Natural killer cell (primary cell): Measurements from ENCODE around the gene SUSD1. TPM values are rescaled to one million over a fixed set of nuclear protein-coding genes. Genes with fewer than 3 reads are reported as not detected.

Experiments used
- ATAC-seq, 3 donors: fragments of 150-1000 bp in 2 of 3; fragments of 200-7000 bp in 1 of 3; cut with Tn5 transposase; 1 replicate in 1 of 3; 2 replicates in 2 of 3; pipeline ENCODE4 v1.10.0; 2021; ENCODE audit warnings: mild to moderate bottlenecking in 2 of 3, moderate library complexity in 2 of 3
- DNase-seq, 2 donors: peaks; one replicate each; pipeline versions ENCODE4 v3.0.0 to v3.0.0-alpha.2; 2013 to 2021; ENCODE audit warnings: mixed read lengths in 1 of 2
- H3K27ac ChIP-seq: one replicate; pipeline ENCODE4 v1.5.1; 2013; ENCODE audit warnings: mild to moderate bottlenecking, low read length
- H3K27me3 ChIP-seq: one replicate; pipeline ENCODE4 v1.6.1; 2013; ENCODE audit warnings: low read length; ENCODE audit not compliant: control insufficient read depth, insufficient read depth
- H3K36me3 ChIP-seq: one replicate; pipeline ENCODE4 v1.6.1; 2013; ENCODE audit warnings: low read length; ENCODE audit not compliant: control insufficient read depth, insufficient read depth
- H3K4me1 ChIP-seq: one replicate; pipeline ENCODE4 v1.6.1; 2013; ENCODE audit warnings: low read length; ENCODE audit not compliant: control insufficient read depth, insufficient read depth
- H3K4me3 ChIP-seq: one replicate; pipeline ENCODE4 v1.5.1; 2013; ENCODE audit warnings: low read length
- H3K9me3 ChIP-seq: one replicate; pipeline ENCODE4 v1.6.1; 2013; ENCODE audit warnings: low read length; ENCODE audit not compliant: control insufficient read depth, insufficient read depth
- H3K27ac Mint-ChIP-seq, 2 donors: one replicate each; pipeline ENCODE4 v1.8.0; 2022; ENCODE audit warnings: mild to moderate bottlenecking in 2 of 2, mixed read lengths in 2 of 2, moderate library complexity in 1 of 2
- H3K27me3 Mint-ChIP-seq, 2 donors: one replicate each; pipeline ENCODE4 v1.8.0; 2022; ENCODE audit warnings: low read depth in 2 of 2, mixed read lengths in 2 of 2
- H3K36me3 Mint-ChIP-seq: one replicate; pipeline ENCODE4 v1.8.0; 2022; ENCODE audit warnings: mixed read lengths
- H3K4me1 Mint-ChIP-seq, 2 donors: one replicate each; pipeline ENCODE4 v1.8.0; 2022; ENCODE audit warnings: mixed read lengths in 2 of 2
- H3K4me3 Mint-ChIP-seq: one replicate; pipeline ENCODE4 v1.8.0; 2022; ENCODE audit warnings: mild to moderate bottlenecking, moderate library complexity, mixed read lengths
- H3K9me3 Mint-ChIP-seq, 2 donors: one replicate each; pipeline ENCODE4 v1.8.0; 2022; ENCODE audit warnings: mixed read lengths in 2 of 2
- CTCF ChIP-seq: fragments of 200-600 bp; IDR thresholded peaks from one replicate; pipeline ENCODE4 v1.8.0; 2022; ENCODE audit warnings: antibody characterized with exemption
- WGBS: methylation state at CpG from one replicate; pipeline ENCODE4 v1.1.7; 2013; ENCODE audit warnings: missing lambda C conversion rate; ENCODE audit not compliant: insufficient coverage; 5-methylcytosine and 5-hydroxymethylcytosine counted together
- intact Hi-C: fragments of 100-400 bp; cut with micrococcal nuclease; formaldehyde crosslinking; loops from one replicate; pipeline ENCODE4 v1.14.2; 2022
- total RNA-seq, 4 donors: library from RNA; stranded (reverse); fragments of 120-200 nt in 1 of 4; gene quantifications; one replicate each; pipeline versions ENCODE4 v1.2.3 to v1.2.4, GENCODE V29; 2013 to 2022

Gene SUSD1
- total RNA-seq, 3 donors from 2014 or later (not counting 1 experiment from before 2014, with no cell fraction given), result 74.1 to 97.4 (median 86.9) TPM

DNA sequence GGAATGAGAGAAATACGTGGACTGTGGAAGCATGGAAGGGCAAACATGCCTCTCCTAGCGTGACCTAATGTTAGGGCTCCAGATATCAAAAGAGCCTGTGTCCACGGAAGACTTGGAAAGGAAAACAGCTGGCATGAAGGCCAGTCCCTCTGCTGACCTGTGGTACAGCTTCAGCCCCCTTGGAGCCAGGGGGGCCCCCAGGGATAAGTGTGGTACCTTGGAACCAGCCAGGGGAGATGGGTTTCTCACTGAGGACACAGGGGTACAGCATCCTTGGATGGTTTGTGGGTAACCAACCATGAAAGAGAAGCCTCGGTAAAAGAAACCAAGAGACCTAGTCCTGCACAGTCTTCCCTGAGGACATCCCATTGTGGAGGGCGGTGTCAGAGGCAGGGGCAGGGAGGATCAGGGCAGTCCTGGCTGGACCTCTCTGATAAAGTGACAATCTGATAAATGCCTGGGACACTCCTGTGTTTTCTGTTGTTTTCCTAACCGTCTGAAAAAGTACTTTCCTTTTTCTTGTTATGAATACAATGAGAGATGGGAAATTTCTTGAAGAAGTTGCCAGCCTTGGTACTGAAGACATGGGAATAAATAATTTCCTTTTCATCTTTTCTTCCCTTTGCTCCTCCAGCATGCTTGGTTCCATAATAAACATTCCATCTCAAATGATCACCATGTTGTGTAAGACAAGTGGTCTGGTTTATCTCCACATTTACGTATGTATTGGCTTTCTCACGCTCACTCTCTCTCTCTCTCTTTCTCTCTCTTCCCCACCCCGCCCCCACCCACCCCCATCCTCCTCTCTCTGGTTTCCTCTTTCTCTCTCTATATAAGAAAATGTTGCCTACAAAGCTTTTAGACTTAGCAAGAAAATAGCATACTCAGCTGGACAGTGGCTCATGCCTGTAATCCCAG lies 102.1 kb downstream of the SUSD1 start:
- H3K4me3 Mint-ChIP-seq, result no peak overlapping the region
- peak overlapping the region in 1 of 2 donors; percentile 20 for H3K27ac Mint-ChIP-seq
- TF ChIP-seq CTCF, result no peak
- Histone ChIP-seq H3K27me3 (no peaks in the 10 kb centered on the region), H3K27ac (no peak overlapping the region), H3K9me3 (no peaks in the 10 kb centered on the region), H3K36me3 (peaks cover 6% of the 10 kb centered on the region), H3K4me3 (no peak overlapping the region), H3K4me1 (peaks cover 19% of the 10 kb centered on the region)
- no peak for DNase-seq
- intact Hi-C loops, result no loop called here
- no peaks in the 10 kb centered on the region for H3K9me3 Mint-ChIP-seq
- H3K27me3 Mint-ChIP-seq, result no peaks in the 10 kb centered on the region
- no peak for ATAC-seq
- peaks cover 28 to 46% of the 10 kb centered on the region in 2 donors for H3K4me1 Mint-ChIP-seq
- WGBS, result 83% methylated on average over 8 of the region's 9 CpGs
- no peaks in the 10 kb centered on the region for H3K36me3 Mint-ChIP-seq

- H3K36me3 ChIP-seq, result peaks cover 12% of the 10 kb centered on the region
- peaks cover 19% of the 10 kb centered on the region for H3K4me1 ChIP-seq
- H3K9me3 ChIP-seq, result no peaks in the 10 kb centered on the region
- Mint-ChIP-seq H3K36me3 (no peaks in the 10 kb centered on the region), H3K9me3 (no peaks in the 10 kb centered on the region), H3K4me1 (peaks cover 9 to 27% of the 10 kb centered on the region in 2 donors), H3K4me3 (no peak overlapping the region), H3K27ac (peak overlapping the region in 1 of 2 donors; percentile 35), H3K27me3 (no peaks in the 10 kb centered on the region)
- TF ChIP-seq CTCF, result no peak
- no peaks in the 10 kb centered on the region for H3K27me3 ChIP-seq
- WGBS, result 89% methylated on average over 13 of the region's 15 CpGs
- no peak overlapping the region for H3K4me3 ChIP-seq
- ATAC-seq, result peak in 1 of 3 donors; percentile 56
- no peak overlapping the region for H3K27ac ChIP-seq
- intact Hi-C loops, result no loop called here
- no peak for DNase-seq
Observed at GRCh38 chr9:112069318-112070169, 105.6 kb downstream of the SUSD1 start.

DNA sequence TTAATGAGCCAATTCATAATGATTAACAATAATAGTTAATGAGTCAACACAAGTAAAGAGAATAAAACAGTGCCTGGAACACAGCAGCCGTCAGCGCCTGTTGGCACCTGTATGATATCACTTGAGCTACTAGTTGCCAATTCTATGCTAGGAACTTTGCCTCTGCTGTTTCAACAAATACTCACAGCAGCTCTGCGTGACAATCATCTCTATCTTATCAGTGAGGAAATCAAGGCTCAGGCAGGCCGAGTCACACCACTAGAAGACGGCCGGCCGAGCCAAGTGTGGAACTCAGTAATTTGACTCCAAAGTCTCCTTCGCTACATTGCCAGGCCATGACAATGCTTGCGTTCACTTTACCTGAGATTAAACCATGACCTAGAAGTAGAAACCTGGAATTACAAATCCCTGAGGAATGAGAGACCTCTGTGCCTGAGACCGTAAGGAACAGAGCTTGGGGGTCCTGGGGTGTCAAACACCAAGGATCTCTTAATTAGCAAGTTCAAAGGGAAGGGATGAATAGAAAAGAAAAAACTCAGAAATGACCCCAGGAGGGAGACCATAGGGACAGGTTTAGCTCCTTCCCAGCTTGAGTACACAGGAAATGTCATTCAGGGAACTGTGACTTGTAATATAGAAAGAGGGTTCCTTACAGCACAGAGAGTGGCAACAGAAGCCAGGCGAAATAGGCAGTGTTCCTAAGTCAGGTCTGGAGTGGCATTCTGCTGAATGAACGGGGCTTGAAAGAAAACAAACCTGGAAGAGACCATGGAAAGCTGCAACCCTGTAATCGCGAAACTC lies 109.1 kb downstream of the SUSD1 start:
- 96% methylated on average over 14 of the region's 14 CpGs for WGBS
- peaks cover 8% of the 10 kb centered on the region for H3K36me3 Mint-ChIP-seq
- no peak overlapping the region for H3K4me3 ChIP-seq
- H3K4me1 Mint-ChIP-seq, result peaks cover 16 to 38% of the 10 kb centered on the region in 2 donors
- no peaks in the 10 kb centered on the region for H3K27me3 ChIP-seq
- DNase-seq, result no peak
- H3K9me3 Mint-ChIP-seq, result no peaks in the 10 kb centered on the region
- H3K4me1 ChIP-seq, result peaks cover 23% of the 10 kb centered on the region
- no peak for ATAC-seq
- no peak overlapping the region for H3K4me3 Mint-ChIP-seq
- no peaks in the 10 kb centered on the region for H3K27me3 Mint-ChIP-seq
- intact Hi-C loops, result no loop called here
- no peaks in the 10 kb centered on the region for H3K9me3 ChIP-seq
- no peak for TF ChIP-seq CTCF
- H3K36me3 ChIP-seq, result peaks cover 15% of the 10 kb centered on the region
- H3K27ac Mint-ChIP-seq, result no peak overlapping the region
- H3K27ac ChIP-seq, result no peak overlapping the region
